ENCODE data around the gene PTPRM. TPM values are rescaled to one million over a fixed set of nuclear protein-coding genes. Genes with fewer than 3 reads are reported as not detected.

Gene PTPRM
- total and polyA plus RNA-seq, 4 donors: 9.2 to 23.0 (median 12.7) TPM

DNA sequence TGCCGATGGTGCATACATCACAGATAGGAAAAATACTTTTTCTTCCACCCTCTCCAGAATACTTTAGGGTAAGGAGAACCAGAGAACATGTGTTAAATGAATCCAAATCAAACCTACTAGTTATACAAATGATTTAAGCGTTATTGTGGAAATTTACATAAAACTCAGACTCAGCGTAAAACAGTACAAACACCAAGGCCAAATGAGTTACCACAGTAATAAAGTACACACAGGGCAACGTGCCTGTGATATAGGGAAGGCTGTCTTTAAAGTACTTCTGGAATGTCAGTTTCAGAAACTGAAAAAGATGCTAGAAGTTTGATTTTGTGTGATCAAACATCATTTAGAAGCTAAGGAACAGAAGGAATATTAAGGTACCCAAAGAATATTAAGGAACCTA is 46.9 kb downstream of the PTPRM start:
- DNase-seq (ENCODE audit: low spot score): no peak
- Histone ChIP-seq H3K27ac (ENCODE audit: low read depth in 1 of 2, low read length in 2 of 2) (no peak overlapping the region), H3K9ac (ENCODE audit: low read depth in 1 of 2, low read length in 2 of 2) (no peak overlapping the region), H3K36me3 (ENCODE audit: control insufficient read depth in 4 of 4, insufficient read depth in 3 of 4, low read depth in 1 of 4, low read length in 3 of 4) (no peaks in the 10 kb centered on the region), H3K4me3 (ENCODE audit: low read depth in 1 of 3, low read length in 3 of 3) (no peak overlapping the region), H3K9me3 (ENCODE audit: control insufficient read depth in 4 of 4, low read length in 3 of 4) (no peaks in the 10 kb centered on the region), H3K27me3 (ENCODE audit: control insufficient read depth in 4 of 4, insufficient read depth in 4 of 4, low read length in 3 of 4) (no peaks in the 10 kb centered on the region), H3K4me1 (ENCODE audit: control insufficient read depth in 4 of 4, insufficient read depth in 4 of 4, low read length in 3 of 4) (peaks cover 0 to 14% (median 2%) of the 10 kb centered on the region in 4 donors)
- no peak for TF ChIP-seq TAF1 (conservative IDR thresholded peaks at IDR 0.05)
- 79% methylated on average over 4 of the region's 4 CpGs for WGBS

DNA sequence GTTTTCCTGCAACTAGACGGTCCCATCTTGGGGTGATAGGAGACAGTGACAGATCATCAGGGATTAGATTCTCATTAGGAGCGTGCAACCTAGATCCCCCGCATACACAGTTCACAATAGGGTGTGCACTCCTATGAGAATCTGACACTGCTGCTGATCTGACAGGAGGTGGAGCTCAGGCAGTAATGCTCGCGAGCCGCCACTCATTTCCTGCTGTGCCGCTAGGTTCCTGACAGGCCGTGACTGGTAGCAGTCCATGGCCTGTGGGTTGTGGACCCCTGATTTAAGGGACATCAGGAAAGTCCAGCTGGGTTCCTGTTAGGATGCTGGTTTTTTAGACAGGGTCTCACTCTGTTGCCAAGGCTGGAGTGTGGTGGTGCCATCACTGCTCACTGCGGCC is 48.7 kb downstream of the PTPRM start:
- Histone ChIP-seq H3K9ac (ENCODE audit: low read depth in 1 of 2, low read length in 2 of 2) (no peak overlapping the region), H3K36me3 (ENCODE audit: control insufficient read depth in 4 of 4, insufficient read depth in 3 of 4, low read depth in 1 of 4, low read length in 3 of 4) (no peaks in the 10 kb centered on the region), H3K4me3 (ENCODE audit: low read depth in 1 of 3, low read length in 3 of 3) (no peak overlapping the region), H3K27ac (ENCODE audit: low read depth in 1 of 2, low read length in 2 of 2) (no peak overlapping the region), H3K9me3 (ENCODE audit: control insufficient read depth in 4 of 4, low read length in 3 of 4) (no peaks in the 10 kb centered on the region), H3K27me3 (ENCODE audit: control insufficient read depth in 4 of 4, insufficient read depth in 4 of 4, low read length in 3 of 4) (no peaks in the 10 kb centered on the region), H3K4me1 (ENCODE audit: control insufficient read depth in 4 of 4, insufficient read depth in 4 of 4, low read length in 3 of 4) (peaks cover 0 to 14% (median 2%) of the 10 kb centered on the region in 4 donors)
- no peak for DNase-seq (ENCODE audit: low spot score)
- TF ChIP-seq, protein P1, sequence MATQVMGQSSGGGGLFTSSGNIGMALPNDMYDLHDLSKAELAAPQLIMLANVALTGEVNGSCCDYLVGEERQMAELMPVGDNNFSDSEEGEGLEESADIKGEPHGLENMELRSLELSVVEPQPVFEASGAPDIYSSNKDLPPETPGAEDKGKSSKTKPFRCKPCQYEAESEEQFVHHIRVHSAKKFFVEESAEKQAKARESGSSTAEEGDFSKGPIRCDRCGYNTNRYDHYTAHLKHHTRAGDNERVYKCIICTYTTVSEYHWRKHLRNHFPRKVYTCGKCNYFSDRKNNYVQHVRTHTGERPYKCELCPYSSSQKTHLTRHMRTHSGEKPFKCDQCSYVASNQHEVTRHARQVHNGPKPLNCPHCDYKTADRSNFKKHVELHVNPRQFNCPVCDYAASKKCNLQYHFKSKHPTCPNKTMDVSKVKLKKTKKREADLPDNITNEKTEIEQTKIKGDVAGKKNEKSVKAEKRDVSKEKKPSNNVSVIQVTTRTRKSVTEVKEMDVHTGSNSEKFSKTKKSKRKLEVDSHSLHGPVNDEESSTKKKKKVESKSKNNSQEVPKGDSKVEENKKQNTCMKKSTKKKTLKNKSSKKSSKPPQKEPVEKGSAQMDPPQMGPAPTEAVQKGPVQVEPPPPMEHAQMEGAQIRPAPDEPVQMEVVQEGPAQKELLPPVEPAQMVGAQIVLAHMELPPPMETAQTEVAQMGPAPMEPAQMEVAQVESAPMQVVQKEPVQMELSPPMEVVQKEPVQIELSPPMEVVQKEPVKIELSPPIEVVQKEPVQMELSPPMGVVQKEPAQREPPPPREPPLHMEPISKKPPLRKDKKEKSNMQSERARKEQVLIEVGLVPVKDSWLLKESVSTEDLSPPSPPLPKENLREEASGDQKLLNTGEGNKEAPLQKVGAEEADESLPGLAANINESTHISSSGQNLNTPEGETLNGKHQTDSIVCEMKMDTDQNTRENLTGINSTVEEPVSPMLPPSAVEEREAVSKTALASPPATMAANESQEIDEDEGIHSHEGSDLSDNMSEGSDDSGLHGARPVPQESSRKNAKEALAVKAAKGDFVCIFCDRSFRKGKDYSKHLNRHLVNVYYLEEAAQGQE (IDR thresholded peaks at IDR 0.05): no peak
- TF ChIP-seq JUND (IDR thresholded peaks at IDR 0.05) (no peak), RXRA (IDR thresholded peaks at IDR 0.05) (no peak), EGR1 (IDR thresholded peaks at IDR 0.05; ENCODE audit: low read depth in 2 of 2) (no peak), HNF4A (conservative IDR thresholded peaks at IDR 0.05) (no peak), SP1 (IDR thresholded peaks at IDR 0.05) (no peak), YY1 (IDR thresholded peaks at IDR 0.05) (no peak), GABPA (IDR thresholded peaks at IDR 0.05 in 1 of 2, conservative IDR thresholded peaks at IDR 0.05 in 1 of 2) (no peak), TAF1 (conservative IDR thresholded peaks at IDR 0.05) (no peak), RAD21 (IDR thresholded peaks at IDR 0.05) (no peak), FOXA2 (IDR thresholded peaks at IDR 0.05) (no peak), FOXA1 (IDR thresholded peaks at IDR 0.05) (no peak), NR2F2 (IDR thresholded peaks at IDR 0.05) (no peak)
- TF ChIP-seq, protein P2, sequence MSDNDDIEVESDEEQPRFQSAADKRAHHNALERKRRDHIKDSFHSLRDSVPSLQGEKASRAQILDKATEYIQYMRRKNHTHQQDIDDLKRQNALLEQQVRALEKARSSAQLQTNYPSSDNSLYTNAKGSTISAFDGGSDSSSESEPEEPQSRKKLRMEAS (IDR thresholded peaks at IDR 0.05): no peak
- TF ChIP-seq, protein P3, sequence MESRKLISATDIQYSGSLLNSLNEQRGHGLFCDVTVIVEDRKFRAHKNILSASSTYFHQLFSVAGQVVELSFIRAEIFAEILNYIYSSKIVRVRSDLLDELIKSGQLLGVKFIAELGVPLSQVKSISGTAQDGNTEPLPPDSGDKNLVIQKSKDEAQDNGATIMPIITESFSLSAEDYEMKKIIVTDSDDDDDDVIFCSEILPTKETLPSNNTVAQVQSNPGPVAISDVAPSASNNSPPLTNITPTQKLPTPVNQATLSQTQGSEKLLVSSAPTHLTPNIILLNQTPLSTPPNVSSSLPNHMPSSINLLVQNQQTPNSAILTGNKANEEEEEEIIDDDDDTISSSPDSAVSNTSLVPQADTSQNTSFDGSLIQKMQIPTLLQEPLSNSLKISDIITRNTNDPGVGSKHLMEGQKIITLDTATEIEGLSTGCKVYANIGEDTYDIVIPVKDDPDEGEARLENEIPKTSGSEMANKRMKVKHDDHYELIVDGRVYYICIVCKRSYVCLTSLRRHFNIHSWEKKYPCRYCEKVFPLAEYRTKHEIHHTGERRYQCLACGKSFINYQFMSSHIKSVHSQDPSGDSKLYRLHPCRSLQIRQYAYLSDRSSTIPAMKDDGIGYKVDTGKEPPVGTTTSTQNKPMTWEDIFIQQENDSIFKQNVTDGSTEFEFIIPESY (IDR thresholded peaks at IDR 0.05): no peak
- WGBS: 95% methylated on average over 9 of the region's 9 CpGs
